Mammary epithelial cell (primary cell): ENCODE data around the gene SLC6A13.

Experiments
- EZH2 ChIP-seq: IDR thresholded peaks from 2 replicates; pipeline ENCODE4 v1.6.1; 2012; ENCODE audit warnings: low read length, inconsistent platforms, borderline replicate concordance
- TF ChIP-seq, protein P1 (sequence below), 2 donors: IDR thresholded peaks in 1 of 2; conservative IDR thresholded peaks in 1 of 2; 2 replicates each; pipeline ENCODE4 v1.5.1; 2011 to 2012; ENCODE audit warnings: inconsistent platforms in 2 of 2, low read length in 2 of 2, mild to moderate bottlenecking in 2 of 2, control low read depth in 1 of 2, low read depth in 1 of 2; ENCODE audit not compliant: insufficient read depth in 1 of 2; ENCODE audit errors: extremely low read depth in 1 of 2

DNA sequence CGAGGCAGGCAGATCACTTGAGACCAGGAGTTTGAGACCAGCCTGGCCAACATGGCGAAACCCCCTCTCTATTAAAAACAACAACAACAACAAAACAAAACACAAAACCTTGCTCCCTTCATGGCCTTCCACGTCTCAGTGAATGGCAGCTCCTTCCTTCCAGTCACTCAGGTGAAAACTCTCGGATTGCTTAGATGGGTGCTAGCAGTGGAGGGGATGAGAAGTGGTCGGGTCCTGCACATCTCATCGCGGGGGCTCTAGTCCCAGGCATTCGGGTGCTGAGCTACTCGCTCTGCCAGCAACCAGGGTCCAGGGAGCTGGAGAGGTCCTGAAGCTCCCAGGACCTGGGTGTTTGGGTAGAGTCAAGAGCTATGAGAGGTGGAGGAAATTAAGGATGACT is 7.7 kb downstream of the SLC6A13 start:
- no peak for TF ChIP-seq EZH2
- TF ChIP-seq, protein P1, sequence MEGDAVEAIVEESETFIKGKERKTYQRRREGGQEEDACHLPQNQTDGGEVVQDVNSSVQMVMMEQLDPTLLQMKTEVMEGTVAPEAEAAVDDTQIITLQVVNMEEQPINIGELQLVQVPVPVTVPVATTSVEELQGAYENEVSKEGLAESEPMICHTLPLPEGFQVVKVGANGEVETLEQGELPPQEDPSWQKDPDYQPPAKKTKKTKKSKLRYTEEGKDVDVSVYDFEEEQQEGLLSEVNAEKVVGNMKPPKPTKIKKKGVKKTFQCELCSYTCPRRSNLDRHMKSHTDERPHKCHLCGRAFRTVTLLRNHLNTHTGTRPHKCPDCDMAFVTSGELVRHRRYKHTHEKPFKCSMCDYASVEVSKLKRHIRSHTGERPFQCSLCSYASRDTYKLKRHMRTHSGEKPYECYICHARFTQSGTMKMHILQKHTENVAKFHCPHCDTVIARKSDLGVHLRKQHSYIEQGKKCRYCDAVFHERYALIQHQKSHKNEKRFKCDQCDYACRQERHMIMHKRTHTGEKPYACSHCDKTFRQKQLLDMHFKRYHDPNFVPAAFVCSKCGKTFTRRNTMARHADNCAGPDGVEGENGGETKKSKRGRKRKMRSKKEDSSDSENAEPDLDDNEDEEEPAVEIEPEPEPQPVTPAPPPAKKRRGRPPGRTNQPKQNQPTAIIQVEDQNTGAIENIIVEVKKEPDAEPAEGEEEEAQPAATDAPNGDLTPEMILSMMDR (conservative IDR thresholded peaks at IDR 0.05 in 1 of 2, IDR thresholded peaks at IDR 0.05 in 1 of 2; ENCODE audit: extremely low read depth in 1 of 2, insufficient read depth in 1 of 2, low read depth in 1 of 2, low read length in 2 of 2): no peak
